NCI-H128 (cell line): ENCODE results near the gene ATP7B.

Source experiments
- DNase-seq: peaks from one replicate; lab custom pipeline; 2025; ENCODE audit not compliant: unreplicated experiment; lab: John Stamatoyannopoulos, UW

Gene ATP7B

GRCh38 chr13:51953347-51954195, 57.7 kb downstream of the ATP7B start:
- DNase-seq, result no peak

- DNase-seq, result no peak
These were observed 60.5 kb downstream of the ATP7B start for GRCh38 chr13:51950722-51951121.

- no peak for DNase-seq
These were observed 65.0 kb downstream of the ATP7B start for GRCh38 chr13:51946163-51946669.

GRCh38 chr13:51945149-51945548, 66.1 kb downstream of the ATP7B start:
- no peak for DNase-seq

GRCh38 chr13:51944428-51944827, 66.8 kb downstream of the ATP7B start:
- no peak for DNase-seq

GRCh38 chr13:51943721-51944120, 67.5 kb downstream of the ATP7B start:
- DNase-seq, result no peak

- no peak for DNase-seq
These were observed 69.1 kb downstream of the ATP7B start for GRCh38 chr13:51942189-51942588.

GRCh38 chr13:51938454-51938853, 72.8 kb downstream of the ATP7B start:
- DNase-seq, result no peak

GRCh38 chr13:51937320-51938290, 73.6 kb downstream of the ATP7B start:
- DNase-seq, result no peak

- no peak for DNase-seq
These were observed 75.7 kb downstream of the ATP7B start for GRCh38 chr13:51935326-51936171.

- DNase-seq, result no peak
These were observed 76.7 kb downstream of the ATP7B start for GRCh38 chr13:51934461-51935087.

- DNase-seq, result no peak
These were observed 77.7 kb downstream of the ATP7B start for GRCh38 chr13:51933466-51934058.

GRCh38 chr13:51932231-51932630, 79.0 kb downstream of the ATP7B start:
- DNase-seq, result no peak

GRCh38 chr13:51931606-51932005, 79.6 kb downstream of the ATP7B start:
- DNase-seq, result no peak

- DNase-seq, result no peak
These were observed 81.6 kb downstream of the ATP7B start for GRCh38 chr13:51929699-51930098.

GRCh38 chr13:51928231-51928630, 83.0 kb downstream of the ATP7B start:
- DNase-seq, result no peak

GRCh38 chr13:51927129-51927528, 84.1 kb downstream of the ATP7B start:
- DNase-seq, result no peak

- no peak for DNase-seq
These were observed 84.7 kb downstream of the ATP7B start for GRCh38 chr13:51926528-51926885.

GRCh38 chr13:51925865-51926527, 85.3 kb downstream of the ATP7B start:
- no peak for DNase-seq
